Measurements from ENCODE around the gene NDUFAF8.

DNA sequence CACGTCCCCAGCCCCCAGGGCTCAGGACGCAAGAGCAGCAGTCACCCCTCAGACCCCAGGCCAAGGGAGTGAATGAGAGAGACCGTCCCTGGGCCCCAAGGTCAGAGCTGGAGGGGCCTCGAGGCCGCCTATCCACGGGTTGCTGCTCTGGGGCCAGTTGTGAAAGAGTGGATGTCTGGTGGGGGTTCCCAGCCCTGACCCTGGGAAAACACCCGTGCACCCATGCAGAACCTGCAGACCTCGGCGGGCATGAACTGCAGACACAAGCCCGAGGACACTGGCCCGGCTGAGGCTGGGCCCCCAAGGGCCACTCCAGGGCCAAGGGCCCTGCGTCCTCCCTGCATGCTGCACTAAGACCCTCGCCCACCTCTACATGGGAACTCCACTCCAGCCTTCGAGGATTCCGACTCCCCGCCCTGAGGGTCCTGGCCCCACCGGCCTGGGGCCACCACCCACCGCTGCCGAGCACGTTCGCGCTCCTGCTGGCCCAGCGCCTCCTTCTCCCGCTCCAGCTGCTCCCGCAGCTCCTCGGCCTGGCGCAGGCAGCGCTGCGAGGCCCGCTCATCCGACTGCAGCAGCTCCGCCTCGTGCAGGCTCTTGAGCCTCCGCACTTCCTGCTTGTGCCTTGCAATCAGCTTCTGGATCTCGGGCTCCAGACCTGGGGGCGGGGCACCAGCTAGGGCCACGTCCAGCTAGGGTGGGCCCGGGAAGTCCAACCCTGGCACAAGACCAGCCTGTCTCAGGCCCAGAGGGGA is 45.5 kb upstream of the NDUFAF8 start:
- TF ChIP-seq, protein P1, sequence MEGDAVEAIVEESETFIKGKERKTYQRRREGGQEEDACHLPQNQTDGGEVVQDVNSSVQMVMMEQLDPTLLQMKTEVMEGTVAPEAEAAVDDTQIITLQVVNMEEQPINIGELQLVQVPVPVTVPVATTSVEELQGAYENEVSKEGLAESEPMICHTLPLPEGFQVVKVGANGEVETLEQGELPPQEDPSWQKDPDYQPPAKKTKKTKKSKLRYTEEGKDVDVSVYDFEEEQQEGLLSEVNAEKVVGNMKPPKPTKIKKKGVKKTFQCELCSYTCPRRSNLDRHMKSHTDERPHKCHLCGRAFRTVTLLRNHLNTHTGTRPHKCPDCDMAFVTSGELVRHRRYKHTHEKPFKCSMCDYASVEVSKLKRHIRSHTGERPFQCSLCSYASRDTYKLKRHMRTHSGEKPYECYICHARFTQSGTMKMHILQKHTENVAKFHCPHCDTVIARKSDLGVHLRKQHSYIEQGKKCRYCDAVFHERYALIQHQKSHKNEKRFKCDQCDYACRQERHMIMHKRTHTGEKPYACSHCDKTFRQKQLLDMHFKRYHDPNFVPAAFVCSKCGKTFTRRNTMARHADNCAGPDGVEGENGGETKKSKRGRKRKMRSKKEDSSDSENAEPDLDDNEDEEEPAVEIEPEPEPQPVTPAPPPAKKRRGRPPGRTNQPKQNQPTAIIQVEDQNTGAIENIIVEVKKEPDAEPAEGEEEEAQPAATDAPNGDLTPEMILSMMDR (IDR thresholded peaks at IDR 0.05), result no peak
- no peak for TF ChIP-seq POLR2A (IDR thresholded peaks at IDR 0.05)
- TF ChIP-seq EP300 (IDR thresholded peaks at IDR 0.05), result no peak
